Breast epithelium (tissue), 3 donors: ENCODE measurements around the gene CEP43.

ENCODE experiments used
- CTCF ChIP-seq, 3 donors: fragments of 450-650 bp; IDR thresholded peaks; one replicate each; pipeline ENCODE4 v1.5.1; 2016 to 2017; ENCODE audit warnings: antibody characterized with exemption in 3 of 3, mild to moderate bottlenecking in 3 of 3, moderate library complexity in 3 of 3
- POLR2AphosphoS5 ChIP-seq, 3 donors: sonication (generic); formaldehyde crosslinking; IDR thresholded peaks; one replicate each; pipeline ENCODE4 v1.6.1; 2017; ENCODE audit warnings: antibody characterized with exemption in 3 of 3

GRCh38 chr6:166960609-166960978 is 38.6 kb upstream of the CEP43 start:
- TF ChIP-seq CTCF (IDR thresholded peaks at IDR 0.05) (no peak), POLR2AphosphoS5 (IDR thresholded peaks at IDR 0.05) (no peak)
